HG03354 (cell line): Measurements from ENCODE around the gene MEI1.

Source experiments
- ATAC-seq: cut with Tn5 transposase; IDR thresholded peaks from one replicate; pipeline ENCODE4 v1.9.1; 2021; ENCODE audit warnings: mild to moderate bottlenecking; ENCODE audit not compliant: unreplicated experiment, poor library complexity, severe bottlenecking

Gene MEI1

GRCh38 chr22:41816241-41816640, 116.9 kb downstream of the MEI1 start:
- no peak for ATAC-seq

DNA sequence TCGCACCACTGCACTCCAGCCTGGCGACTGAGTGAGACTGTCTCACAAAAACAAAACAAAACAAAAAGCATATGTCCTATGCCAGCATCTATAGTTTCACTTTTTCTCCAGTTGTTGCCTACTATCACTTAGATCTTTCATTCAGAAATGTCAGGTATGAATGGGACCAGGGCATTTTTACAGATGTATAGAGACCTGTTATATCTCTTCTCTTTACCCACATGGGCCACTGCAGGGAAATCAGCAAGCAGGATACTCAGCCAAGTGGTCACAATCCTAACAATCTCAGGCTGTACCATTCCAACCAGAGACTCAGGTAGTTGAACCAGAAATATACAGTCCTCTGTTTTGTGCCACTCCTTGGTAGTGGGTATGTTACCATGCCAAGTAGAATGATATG, 117.6 kb downstream of the MEI1 start:
- no peak for ATAC-seq

GRCh38 chr22:41818011-41818410, 118.7 kb downstream of the MEI1 start:
- no peak for ATAC-seq

DNA sequence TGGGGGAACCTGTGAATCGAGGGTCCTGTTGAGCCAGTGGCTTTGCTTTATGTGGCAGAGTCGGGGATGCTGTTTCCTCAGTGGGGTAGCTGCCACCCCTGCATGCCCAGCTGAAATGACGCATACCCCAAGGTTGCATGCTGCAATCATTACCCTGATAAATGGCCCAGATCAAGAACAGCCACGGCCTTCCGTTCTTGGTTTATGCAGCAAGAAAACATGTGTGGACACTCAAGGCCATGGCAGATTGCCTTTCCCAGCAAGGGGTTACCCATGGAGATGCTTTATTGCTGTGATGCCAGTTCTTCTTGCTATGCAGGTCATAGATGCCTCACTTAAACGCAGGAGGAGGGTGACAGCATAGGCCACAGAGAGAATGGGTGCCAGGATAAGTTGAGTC, 119.3 kb downstream of the MEI1 start:
- ATAC-seq = no peak

- no peak for ATAC-seq
Measured at GRCh38 chr22:41819257-41819656, 120.0 kb downstream of the MEI1 start.

- no peak for ATAC-seq
Measured at GRCh38 chr22:41820447-41820846, 121.1 kb downstream of the MEI1 start.

DNA sequence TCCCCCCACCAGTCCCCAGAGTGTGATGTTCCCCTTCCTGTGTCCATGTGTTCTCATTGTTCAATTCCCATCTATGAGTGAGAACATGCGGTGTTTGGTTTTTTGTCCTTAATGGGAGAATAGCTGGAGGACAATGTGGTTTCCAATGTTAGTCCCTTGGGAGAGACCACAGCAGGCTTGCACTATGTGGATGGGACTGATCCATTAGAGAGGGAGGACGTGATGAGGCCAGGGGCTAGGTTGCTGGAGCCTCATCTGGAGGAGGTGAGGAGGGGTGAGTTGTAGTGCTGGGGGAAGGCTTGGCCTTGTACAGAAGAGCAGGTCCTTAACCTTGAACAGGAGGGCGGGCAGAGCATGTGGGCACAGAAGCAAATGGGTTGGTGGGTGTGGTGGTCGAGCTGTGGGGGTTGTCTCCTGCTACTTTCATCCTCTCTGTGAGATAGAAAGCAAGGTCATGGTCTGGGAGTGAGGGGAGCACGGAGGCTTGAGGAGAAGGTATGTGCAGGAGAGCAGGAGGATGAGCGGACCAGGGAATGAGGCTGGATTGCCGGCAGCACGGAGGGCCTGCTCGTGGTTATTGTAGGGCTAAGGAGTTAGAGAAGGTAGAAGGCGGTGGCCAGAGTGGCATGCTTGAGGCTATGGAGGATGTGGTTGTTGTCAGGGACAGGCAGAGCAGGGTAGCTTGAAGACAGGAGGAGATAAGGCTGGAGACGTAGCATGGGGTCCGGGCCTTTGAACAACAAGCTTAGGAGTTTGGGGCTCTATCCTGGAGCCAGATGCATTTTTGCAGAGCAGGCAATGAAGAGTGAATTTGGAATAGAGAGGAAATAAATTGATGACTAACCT, 122.4 kb downstream of the MEI1 start:
- ATAC-seq = no peak

DNA sequence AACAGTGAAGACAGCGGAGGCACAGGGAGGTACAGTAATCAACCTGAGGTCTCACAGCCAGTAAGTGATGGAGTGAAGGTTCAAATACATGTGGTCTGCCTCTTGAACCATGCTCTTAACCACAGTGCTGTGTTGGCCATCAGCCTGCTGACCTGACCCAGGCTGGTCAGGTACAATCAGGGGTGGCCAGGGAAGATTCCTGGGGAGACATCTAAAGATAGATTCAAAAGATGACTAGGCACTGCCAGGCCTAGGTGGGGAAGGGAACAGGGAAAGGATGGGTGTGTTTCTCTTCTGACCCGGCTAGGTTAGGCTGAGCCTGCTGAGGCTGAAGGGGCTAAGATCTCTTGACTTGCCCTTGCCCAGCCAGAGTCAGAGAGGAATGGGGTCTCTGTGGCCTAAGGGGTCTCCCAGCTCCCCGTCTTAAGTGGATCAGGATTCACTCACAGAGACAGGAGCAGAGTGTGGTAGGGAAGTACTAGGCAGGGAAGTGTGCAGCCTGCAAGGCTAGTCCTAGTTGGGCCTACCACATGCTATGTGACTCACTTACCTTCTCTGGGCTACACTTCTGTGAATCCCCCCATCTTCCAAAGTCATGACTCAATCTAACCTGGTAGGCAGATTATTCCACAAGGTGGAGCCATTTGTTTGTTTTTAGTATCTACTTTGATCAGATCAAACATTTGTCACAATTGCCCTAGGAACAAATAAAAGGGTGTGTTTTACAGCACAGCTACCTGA, 123.2 kb downstream of the MEI1 start:
- no peak for ATAC-seq

DNA sequence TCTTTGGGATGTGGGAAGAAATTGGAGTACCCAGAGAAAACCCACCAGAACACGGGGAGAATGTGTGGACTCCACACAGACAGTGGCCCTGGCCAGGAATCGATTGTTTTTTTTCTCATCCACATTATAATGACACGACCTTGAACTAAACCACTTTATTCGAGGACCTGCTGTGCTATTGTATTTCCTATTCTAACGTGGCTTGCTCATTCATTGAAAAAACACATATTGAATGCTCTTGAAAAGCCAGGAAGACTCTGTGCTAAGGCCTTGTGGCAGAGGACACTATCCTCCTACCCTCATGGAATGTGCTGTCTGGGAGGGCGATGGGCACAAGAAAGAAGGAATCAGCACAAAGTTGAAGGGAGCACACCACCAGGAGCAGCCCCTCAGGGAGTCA, 124.5 kb downstream of the MEI1 start:
- ATAC-seq = no peak

DNA sequence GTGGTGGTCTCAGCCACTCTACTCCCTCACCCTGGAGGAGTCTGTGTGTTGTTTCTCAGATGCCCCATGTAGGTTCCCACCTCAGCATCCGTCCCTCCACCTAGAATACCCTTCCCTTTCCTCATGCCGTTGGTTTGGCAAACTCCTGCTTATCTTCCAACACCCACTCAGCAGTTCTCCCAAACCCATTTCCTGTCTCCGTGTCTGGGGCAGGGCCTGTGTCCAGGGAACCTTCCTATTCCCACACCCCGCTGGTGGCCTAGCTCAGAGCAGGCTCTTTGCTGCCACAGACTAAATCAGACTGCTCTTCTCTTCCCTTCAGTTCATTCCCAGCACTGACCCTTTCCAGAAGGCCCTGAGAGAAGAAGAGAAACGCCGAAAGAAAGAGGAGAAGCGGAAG, 126.1 kb downstream of the MEI1 start:
- ATAC-seq = no peak

DNA sequence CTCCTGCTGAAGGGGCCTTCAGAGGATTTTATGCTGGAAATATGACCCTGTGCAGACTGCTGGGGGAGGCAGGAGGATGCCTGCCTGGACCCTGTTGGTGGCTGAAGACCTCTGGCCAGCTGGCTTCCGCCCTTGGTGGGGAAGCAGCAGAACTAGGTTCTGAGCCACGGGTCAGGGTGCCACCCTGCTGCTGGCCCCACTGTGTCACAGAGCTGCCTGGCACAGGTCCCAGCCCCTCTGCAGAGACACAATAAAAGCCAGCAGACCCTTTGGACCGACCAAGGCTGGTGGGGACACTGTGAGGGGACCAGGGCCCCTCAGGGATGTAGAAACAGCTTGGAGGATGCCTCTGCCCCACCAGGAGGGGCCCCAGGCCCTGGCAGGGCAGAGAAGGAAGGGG, 126.7 kb downstream of the MEI1 start:
- no peak for ATAC-seq

DNA sequence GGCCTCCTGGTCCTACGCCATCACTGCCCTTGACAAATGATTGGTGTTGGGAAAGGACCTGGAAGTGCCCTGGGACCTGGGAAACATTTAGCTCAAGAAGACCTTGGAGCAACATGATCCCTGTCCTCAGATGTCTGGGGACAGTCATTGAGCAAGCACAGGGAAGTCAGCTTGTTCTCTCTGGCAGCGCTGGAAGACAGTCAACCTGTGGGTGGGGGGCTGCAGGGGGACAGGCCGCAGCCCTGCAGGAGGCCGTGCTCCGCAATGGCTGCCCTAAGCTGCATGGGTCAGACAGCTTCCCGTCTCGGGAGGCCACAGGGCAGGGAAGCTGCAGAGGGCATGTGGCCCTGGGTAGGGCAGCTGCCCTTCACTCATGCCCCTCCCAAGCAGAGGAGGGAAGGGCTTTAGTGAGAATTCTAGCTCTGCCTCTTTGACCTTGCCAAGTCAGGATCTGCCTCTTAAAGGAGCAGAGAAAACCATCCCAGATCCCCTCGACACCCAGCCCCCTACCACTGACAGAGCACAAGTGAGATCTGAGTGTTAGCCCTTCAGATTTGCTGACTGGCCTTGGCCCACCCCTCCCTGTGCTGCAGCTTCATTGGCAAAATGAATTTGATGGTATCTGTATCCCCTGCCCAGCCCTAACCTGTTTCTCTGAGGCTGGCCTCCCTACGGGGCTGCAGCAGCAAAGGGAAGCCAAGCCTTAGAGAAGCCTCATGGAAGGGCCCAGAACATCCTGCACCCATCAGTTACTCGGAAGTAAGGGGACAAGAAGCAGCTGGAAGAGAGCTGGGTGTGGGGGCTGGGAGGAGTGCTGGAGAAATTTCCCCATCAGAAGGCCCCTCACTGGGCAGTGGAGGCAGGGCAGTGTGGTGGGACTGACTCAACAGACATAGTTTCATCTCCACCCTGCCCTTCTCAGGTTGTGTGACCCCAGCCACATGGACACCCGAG, 127.4 kb downstream of the MEI1 start:
- no peak for ATAC-seq

GRCh38 chr22:41827671-41828070, 128.4 kb downstream of the MEI1 start:
- no peak for ATAC-seq

GRCh38 chr22:41828516-41828915, 129.2 kb downstream of the MEI1 start:
- no peak for ATAC-seq

GRCh38 chr22:41830174-41830573, 130.9 kb downstream of the MEI1 start:
- no peak for ATAC-seq

DNA sequence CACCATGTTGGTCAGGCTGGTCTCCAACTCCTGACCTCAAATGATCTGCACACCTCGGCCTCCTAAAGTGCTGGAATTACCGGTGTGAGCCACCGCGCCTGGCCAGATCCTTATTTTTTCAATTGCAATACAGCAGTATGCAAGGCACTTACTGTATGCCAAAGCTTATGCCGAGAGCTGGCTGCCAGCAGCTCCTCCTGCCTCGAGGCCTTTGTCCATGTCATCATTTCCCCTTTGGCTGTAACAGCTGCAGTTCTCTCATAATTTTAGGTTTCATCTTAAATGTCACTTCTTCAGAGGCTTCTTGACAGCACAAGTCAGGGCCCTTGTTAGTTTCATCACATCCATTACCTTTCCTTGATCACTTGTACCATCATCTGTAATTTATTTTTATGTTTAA, 132.1 kb downstream of the MEI1 start:
- no peak for ATAC-seq

- peak; percentile 8 for ATAC-seq
Measured at GRCh38 chr22:41831828-41832552, 132.7 kb downstream of the MEI1 start.

DNA sequence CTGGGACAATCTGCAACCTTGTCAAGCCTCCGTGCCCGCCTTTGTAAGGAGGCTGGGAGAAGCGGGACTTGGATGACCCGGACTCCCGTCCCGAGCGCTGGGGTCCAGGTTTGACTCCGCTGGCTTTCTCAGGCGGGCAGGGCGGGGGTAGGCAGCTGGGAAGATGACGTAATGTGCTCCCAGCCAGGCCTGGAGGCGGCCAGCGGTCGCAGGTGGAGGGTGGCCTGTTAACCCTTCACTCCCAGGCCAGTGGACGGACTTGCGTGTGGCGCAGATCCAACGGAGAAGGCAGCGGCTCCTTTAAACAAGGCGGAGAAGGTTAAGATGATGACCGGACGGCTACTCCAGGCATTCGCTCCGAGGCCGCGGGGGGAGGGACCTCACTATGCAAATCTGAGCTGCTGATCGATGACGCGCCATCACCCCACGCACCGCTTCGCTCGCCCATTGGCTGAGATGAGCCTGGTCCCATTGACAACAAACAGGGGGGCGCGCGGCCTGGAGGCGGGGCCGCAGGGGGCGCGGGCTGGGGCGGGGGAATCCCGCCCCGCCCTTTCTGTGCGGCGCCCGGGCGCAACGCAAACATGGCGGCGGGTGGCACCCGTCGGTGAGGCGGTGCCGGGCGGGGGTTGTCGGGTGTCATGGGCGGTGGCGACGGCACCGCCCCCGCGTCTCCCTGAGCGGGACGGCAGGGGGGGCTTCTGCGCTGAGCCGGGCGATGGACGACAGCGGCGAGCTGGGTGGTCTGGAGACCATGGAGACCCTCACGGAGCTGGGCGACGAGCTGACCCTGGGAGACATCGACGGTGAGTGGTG, 133.5 kb downstream of the MEI1 start, which contains the start of gene SREBF2:
TSS of gene SREBF2 (plus strand) at position 553 of the 816 bp plus-strand sequence. CDS start at position 719, 166 bp downstream.
- ATAC-seq = peak; percentile 87
